G401.6 (cell line): ENCODE data around the gene PHYKPL.
"Not testable (repeated sequence)": the region's sequence is repeated elsewhere in the genome, so short reads cannot be mapped to it uniquely, and the experiment has no call there.

Experiments
- FAIRE-seq: peaks from 2 replicates; lab custom pipeline; 2012; peaks lifted over from hg19 to GRCh38; lab: Jason Lieb, UNC

PHYKPL gene

GRCh38 chr5:178206166-178207101, 26.2 kb downstream of the PHYKPL start:
- no peak for FAIRE-seq

- FAIRE-seq: no peak
These were observed 26.9 kb downstream of the PHYKPL start for GRCh38 chr5:178205749-178206047.

DNA sequence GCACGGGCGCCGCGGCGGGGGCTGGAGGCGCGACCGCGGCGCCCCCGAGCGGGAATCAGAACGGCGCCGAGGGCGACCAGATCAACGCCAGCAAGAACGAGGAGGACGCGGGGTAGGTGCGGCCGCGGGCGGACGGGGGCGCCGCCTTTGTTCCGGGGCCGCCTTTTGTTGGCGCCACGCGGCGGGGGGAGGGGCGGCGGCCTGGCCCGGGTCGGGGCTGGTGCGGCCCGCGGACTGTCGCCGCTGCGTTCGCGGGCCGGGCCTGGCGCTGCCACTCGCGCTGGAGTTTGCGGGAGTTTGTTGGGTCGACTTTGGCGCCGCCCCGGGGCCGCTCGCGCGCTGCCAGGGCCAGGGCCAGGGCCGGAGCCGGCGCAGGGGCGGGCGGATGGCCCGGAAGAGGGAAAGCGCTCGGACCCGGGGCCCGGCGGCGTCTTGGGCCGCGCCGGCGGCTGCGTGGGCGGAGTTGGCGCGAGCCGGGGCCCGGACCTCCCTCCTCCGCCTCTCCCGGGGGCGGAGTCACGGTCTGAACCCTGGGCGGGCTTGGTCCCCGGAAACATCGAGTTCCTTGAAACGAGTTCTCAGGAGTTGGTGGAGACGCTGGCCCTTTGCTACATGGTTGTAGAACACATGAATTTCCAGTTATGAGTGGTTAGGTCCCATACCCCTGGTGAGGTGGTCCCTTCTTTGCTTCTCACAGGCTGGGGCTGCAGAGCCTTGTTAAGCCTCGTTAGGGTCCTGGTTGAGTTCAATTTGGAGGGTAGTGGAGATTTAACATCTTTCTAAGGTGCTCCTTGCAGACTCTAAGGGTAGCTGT, 27.5 kb downstream of the PHYKPL start:
- no peak for FAIRE-seq

GRCh38 chr5:178204182-178204934, 28.2 kb downstream of the PHYKPL start, which contains the start of gene HNRNPAB:
Gene HNRNPAB, plus strand, starts transcription at chr5:178204533. Its CDS starts 305 bp downstream, at chr5:178204838.
- FAIRE-seq: peak; percentile 90

GRCh38 chr5:178203670-178204181, 28.9 kb downstream of the PHYKPL start:
- FAIRE-seq: no peak

DNA sequence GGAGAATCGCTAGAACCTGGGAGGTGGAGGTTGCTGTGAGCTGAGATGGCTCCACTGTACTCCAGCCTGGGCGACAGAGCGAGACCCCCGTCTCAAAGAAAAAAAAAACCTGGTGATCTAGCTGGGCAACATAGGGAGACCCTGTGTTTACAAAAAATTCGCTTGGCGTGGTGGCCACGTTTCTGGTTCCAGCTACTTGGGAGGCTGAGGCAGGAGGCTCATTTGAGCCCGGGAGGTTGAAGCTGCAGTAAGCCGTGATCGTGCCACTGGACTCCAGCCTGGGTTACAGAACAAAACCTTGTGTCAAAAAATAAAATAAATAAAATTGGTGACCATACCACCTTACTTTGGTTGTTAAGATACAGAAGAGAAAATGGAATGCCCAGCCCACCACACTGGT, 30.1 kb downstream of the PHYKPL start:
- no peak for FAIRE-seq

GRCh38 chr5:178201927-178202235, 30.7 kb downstream of the PHYKPL start:
- no peak for FAIRE-seq

DNA sequence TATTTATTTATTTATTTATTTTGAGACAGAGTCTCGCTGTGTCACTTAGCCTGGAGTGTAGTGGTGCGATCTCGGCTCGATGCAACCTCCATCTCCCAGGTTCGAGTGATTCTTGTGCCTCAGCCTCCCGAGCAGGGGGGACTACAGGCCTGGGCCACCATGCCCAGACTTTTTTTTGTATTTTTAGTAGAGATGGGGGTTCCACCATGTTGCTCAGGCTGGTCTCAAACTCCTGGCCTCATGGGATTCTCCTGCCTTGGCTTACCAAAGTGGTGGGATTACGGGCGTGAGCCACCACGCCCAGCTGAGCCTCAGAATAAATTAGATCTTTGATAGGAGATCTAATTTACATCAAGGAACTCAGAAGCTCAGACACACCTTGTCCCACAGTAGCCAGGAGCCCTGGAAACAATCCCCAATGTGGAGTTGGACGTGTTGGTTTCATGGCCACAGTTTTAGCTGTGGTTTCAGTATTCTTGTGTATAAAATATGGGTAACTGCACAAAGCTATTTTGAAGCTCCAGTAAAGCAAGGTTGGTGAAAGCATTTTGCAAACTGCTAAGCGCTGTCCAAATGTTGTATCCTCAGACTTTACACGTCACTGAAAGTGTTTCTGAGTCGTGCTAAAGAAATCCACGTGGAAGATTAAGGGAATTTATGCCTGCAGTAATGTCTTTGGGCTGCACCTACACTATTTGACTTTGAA, 31.2 kb downstream of the PHYKPL start:
- FAIRE-seq: no peak

DNA sequence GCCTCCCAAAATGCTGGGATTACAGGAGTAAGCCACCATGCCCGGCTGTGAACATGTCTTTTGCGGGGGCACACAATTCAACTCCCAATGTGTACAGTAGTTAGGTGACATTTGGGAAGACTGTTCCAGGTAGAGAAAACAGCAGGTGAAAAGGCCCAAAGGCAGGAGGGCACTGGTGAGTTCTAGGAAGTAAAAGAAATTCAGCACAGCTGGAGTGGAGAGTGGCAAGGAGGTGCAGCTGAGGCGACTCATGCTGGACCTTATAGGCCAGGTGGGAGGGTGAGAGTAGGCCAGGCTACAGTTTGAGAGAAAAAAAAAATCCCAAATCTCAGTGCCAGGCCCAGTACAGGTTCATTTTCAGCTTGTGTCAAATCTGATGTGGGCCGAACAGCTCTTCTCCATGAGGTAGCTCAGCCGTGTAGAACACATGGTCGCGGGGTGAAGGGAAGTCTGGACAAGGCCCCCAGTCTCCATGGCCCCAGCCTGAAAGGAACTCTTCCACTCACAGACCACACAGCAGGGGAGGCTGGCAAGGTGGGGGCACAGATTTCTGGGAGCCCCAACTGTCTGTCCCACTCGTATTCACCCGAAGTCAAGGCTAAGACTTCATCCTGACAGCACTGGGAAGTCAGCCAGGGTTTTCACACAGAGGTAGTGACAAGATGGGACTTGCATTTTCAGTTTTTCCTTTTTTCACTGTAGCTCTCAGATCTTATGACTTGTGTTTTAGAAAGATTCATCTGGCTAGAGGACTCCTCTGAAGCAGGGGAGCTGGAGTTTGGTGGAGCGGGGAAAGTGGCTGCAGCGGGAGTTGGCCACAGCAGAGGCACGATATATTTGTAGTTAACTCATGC, 32.8 kb downstream of the PHYKPL start:
- no peak for FAIRE-seq

DNA sequence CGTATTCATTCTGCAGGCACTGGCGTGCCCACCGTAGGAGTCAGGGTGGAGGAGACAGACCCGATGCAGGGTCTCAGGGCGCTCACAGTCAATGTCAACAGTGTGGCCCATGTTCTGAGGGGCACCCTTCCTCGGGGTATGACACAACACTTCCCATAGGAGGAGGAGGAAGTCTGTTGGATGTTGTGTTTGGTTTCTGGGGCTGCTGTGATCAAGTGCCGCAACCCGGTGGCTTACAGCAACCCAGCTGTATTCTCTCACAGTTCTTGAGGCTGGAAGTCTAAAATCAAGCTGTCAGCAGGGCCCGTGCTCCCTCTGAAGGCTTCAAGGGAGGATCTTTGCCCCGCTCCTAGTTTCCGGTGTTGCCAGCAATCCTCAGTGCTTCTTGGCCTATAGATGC, 33.9 kb downstream of the PHYKPL start:
- FAIRE-seq: no peak

DNA sequence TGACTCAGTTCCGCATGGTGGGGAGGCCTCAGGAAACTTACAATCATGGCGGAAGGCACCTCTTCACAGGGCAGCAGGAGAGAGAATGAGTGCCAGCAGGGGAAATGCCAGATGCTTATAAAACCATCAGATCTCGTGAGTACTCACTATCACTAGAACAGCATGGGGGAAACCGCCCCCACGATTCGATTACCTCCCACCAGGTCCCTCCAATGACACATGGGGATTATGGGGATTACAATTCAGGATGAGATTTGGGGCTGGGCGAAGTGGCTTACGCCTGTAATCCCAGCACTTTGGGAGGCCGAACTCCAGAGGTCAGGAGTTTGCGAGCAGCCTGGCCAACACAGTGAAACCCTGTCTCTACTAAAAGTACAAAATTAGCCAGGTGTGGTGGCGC, 34.5 kb downstream of the PHYKPL start:
- FAIRE-seq: not testable (repeated sequence)

- no peak for FAIRE-seq
These were observed 35.6 kb downstream of the PHYKPL start for GRCh38 chr5:178196986-178197385.

GRCh38 chr5:178196281-178196812, 36.3 kb downstream of the PHYKPL start:
- no peak for FAIRE-seq

DNA sequence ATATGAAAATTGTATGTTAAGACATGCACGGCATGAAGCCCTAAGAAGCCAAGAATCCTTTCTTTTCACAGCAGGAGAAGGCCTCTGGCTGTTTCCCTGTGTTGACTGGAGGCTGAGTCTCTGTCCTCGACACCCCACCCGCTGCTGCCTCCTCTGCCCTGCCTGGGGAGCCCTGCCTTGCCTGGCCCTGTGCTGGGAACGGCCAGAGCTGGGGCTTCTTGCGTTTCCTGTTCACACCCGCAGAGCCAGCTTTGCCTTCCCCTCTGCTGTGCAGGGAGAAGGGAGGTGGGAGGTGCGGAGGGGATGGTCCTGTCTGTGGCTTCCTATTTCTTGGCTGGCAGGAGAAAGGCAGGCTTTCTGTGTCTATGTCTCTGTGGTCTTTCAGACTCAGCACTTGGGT, 38.6 kb downstream of the PHYKPL start:
- FAIRE-seq: no peak

DNA sequence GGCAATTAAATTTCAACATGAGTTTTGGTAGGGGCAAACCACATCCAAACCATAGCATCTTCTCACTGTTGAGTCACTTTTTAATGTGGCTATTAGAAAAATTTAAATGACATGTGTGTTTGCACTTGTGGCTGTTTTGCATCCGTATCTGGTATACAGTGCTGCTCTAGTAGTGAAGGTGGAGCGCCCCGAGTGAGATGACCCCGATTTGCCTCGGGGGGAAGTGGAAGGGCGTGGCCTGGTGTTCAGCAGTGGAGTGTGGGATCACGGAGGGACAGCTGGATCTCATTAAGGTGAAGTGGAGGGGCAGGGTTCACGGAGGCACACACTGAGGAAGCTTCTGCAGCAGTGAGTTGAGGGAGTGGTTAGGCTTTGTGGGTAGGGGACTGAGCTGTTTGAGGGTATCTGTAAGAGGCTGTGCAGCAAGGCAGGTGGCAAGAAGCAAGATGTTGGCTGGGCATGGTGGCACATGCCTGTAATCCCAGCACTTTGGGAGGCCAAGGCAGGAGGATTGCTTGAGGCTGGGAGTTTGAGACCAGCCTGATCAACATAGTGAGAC, 39.3 kb downstream of the PHYKPL start:
- FAIRE-seq: no peak

GRCh38 chr5:178192787-178193186, 39.8 kb downstream of the PHYKPL start:
- no peak for FAIRE-seq

DNA sequence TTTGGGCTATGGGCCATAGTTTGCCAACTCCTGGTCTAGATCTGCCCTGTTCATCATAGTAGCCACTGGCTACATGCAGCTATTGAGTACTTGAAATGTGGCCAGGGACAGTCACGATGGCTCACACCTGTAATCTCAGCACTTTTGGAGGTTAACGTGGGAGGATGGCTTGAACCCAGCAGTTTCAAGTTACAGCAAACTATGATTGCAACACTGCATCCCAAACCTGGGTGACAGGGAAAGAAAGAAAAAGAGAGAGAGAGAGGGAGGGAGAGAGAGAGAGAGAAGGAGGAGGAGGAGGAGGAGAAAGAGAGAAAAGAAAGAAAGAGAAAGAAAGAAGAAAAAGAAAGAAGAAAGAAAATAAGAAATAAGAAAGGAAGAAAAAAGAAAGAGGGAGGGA, 40.4 kb downstream of the PHYKPL start:
- FAIRE-seq: no peak

- no peak for FAIRE-seq
These were observed 40.9 kb downstream of the PHYKPL start for GRCh38 chr5:178191661-178192060.

DNA sequence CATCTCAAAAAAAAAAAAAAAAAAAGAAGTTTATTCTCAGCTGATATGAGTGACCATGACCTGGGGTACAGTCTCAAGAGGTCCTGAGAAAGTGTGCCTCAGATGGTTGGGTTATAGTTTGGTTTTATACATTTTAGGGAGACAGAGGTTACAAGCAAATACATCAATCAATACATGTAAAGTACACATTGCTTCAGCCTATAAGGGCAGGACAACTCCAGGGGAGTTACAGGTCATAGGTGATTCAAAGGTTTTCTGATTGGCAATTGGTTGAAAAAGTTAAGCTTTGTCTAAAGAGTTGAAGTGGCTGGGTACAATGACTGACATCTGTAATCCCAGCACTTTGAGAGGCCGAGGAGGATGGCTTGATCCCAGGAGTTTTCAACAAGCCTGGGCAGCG, 43.2 kb downstream of the PHYKPL start:
- FAIRE-seq: no peak

GRCh38 chr5:178187014-178187413, 45.6 kb downstream of the PHYKPL start, which contains the start of gene GMCL2:
Gene GMCL2, minus strand, starts transcription at chr5:178187371. Its CDS starts 72 bp downstream, at chr5:178187299.
- FAIRE-seq: no peak
